ENCODE measurements around the gene KCNAB1.

Gene KCNAB1

DNA sequence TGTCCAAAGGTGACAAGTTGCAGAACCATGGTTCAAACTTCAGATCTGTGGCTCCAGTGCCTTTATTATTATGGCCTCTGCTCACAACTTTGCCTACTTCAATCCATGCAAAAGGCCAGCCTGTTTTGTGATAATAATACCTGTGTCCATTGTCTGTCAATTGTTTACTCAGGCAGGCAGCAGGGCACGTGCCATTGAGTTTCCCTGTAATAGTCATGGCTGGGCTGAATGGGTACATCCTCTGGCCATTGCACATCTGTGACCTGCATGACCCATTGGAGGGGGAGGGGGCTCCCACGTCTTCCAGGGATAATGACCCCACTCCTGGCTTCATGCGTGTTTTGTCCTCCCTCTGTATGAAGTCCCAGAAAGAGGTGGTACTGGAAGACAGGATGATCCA, 219.1 kb downstream of the KCNAB1 start:
- no peak for DNase-seq

DNA sequence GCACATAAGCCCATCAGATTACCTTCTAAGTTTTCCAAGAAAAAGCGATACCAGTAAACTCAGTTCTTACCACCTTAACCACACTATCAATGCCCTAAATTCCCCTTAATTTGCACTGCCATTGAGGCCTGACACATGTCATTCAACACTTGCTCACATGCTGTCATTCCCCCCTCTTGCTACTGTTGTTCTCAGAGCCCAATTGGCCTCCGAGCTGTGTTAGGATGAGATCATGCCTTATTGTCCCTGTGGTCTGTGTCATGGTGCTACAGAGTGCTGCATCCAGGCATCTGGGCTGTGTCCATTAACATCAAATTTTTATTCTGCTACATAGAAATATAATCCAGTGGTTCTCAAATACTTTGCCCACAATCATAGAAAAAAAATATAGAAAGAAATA, 221.0 kb downstream of the KCNAB1 start:
- no peak for DNase-seq

GRCh38 chr3:156341831-156342416, 221.5 kb downstream of the KCNAB1 start:
- peak; percentile 10 for DNase-seq

DNA sequence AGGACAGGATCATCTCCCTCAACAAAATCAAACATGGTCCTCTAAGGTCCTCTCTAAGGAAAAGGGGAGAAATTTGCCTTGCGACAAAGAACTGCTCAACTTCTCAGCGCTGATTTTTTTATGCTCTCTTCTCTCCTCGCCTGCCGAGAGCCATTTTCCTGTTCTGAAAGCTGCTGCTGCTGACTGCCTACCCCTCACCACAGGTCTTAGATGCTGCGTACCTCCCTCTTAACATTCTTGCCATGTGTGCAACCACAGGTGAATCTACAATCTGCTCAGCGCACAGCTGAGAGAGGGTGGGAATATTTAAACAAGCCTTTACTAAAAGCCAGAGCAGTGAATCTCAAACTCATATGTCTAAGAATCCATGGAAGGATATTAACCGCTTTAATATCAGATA, 223.8 kb downstream of the KCNAB1 start:
- no peak for DNase-seq

GRCh38 chr3:156349111-156349510, 228.7 kb downstream of the KCNAB1 start:
- DNase-seq: no peak

DNA sequence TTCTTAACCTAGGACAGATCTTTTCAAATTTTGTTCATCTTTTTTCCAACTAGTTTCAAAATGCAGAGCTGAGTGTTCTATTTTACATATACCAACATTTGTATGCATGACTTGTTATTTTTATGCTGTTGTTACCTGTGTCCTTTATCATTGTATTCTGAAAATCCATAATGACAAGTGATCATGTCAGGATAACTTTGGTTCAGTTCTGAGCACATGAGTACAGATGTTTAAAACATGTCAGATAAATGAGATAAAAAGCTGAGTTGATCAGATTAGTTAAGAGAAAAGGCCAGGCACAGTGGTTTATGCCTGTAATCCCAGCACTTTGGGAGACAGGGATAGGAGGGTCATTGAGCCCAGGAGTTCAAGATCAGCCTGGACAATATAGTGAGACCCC, 229.6 kb downstream of the KCNAB1 start:
- DNase-seq: no peak

DNA sequence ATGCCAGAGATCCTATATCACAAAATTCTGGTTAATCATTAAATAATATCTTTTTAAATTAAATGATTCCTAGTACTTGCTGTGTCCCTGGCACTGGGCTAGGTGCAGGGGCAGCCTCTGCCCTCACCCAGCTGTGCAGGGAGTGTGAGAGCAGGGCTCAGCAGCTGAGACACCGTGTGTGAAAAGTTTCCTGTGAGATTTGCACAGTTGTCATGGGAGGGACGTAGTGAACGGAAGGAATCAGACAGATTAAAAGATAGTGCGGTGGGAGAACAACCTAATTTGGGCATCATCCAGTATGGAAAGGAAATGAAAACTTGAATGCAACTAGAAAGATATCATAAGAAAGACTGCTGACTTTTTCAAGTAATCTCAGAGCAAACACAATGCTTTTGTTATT, 230.4 kb downstream of the KCNAB1 start:
- DNase-seq: no peak

GRCh38 chr3:156351783-156352182, 231.4 kb downstream of the KCNAB1 start:
- no peak for DNase-seq

- no peak for DNase-seq
Observed at GRCh38 chr3:156352728-156353127, 232.3 kb downstream of the KCNAB1 start.

DNA sequence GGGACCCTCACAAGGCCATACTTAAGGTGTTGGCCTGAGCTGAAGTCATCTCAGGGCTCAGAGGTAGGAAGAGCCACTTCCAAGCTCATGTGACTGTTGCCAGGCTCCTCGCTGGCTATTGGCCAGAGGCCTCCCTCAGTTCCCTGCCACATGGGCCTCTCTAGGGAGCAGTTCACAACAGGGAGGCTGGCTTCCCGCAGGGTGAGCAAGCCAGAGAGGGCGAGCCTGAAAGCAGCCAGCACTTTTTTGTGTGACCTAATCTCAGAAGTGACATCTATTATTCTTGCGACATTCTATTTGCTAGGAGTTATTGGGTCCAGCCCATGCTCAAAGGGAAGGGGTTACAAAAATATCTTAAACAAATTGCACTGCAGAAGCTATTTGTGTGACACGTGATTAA, 233.2 kb downstream of the KCNAB1 start:
- DNase-seq: no peak

DNA sequence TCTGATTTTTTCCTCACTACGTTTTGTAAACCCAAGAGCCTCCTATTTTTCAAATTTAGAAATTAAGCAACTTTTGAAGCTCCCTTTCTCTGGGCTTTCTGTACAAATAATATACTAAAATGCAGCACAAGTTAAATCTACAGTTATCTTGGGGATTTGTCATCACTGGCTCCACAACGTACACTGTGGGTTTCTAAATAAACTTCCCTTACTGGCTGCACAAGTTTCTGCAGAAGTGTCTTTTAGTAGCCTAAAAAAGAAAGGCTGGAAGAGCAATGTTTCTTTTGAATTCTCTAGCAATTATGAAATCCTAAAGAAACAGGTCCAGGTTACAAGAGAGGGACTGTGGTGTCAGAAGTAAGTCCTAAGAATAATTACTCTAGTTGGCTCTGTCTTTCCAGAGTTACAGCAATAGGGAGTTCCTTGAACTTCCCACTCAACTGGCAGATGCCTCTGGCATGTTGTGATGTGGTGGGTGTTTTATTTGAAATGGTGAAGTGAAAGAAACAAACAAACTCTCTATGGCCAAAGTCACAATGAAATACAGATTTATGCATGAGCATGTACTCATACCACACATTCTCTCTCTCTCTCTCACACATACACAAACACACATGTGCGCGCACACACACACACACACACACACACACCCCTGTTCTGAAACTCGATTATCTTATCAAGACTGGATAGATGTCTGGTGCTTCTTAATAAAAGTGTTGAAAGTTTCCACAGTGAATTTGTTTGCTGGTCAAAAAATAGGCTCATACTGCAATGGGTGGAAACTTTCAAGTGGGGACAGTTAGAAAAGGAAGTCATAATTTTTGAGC, 236.4 kb downstream of the KCNAB1 start:
- DNase-seq: no peak

- DNase-seq: no peak
Observed at GRCh38 chr3:156358232-156358631, 237.9 kb downstream of the KCNAB1 start.

- DNase-seq: no peak
Observed at GRCh38 chr3:156359368-156359767, 239.0 kb downstream of the KCNAB1 start.

GRCh38 chr3:156360083-156360482, 239.7 kb downstream of the KCNAB1 start:
- DNase-seq: no peak

GRCh38 chr3:156360963-156361362, 240.6 kb downstream of the KCNAB1 start:
- no peak for DNase-seq

DNA sequence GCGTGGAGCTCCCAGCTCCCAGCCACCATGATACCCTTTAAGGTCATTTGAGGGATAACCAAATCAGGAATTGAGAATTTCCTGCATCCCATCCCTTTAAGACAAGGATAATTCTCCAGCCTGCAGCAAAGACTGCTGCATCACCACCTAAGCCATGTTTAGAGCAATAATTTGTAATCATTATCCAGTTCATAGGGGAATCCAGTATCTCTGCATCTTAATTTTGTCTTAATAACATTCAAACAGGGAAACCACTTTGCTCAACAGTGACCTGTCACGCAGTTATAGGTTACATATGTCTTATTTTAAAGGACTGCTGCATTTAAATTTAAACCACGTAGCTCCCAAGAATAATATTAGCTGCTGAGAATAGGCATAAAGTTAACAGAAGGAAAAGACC, 246.2 kb downstream of the KCNAB1 start:
- DNase-seq: no peak

DNA sequence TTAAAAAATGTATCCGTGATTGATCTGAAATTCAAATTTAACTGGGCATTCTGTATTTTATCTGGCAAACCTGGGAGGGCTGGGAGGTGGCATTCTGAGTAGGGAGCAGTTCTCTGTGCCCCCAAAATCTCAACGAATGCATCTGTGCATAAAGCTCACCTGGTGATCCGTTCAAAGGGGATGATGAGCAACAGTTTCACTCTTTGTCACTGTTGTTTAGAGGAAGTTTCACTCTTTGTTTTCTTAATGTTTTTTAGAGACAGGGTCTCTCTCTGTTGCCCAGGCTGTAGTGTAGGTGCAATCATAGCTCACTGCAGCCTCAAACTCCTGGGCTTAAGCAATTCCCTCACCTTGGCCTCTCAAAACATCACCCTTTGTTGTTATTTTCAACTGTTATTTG, 247.8 kb downstream of the KCNAB1 start:
- DNase-seq: no peak

DNA sequence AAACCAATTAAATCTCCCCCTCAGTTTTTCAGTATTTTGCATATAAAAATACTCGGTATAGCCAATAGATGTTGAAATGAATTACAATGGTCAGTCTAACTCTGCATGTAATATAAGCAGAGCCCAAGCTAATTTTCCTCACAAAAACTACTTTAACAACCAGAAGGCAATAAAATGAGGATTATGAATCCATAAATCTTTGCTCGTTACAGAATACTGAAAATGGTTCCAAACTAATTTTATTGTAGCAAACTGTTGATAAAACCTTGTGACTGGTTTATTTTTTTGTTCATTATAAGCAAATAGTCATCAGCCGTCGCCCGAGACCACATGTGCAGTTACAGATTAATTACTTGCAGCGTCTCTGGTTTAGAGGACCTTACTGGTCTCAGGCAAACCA, 251.3 kb downstream of the KCNAB1 start:
- no peak for DNase-seq

DNA sequence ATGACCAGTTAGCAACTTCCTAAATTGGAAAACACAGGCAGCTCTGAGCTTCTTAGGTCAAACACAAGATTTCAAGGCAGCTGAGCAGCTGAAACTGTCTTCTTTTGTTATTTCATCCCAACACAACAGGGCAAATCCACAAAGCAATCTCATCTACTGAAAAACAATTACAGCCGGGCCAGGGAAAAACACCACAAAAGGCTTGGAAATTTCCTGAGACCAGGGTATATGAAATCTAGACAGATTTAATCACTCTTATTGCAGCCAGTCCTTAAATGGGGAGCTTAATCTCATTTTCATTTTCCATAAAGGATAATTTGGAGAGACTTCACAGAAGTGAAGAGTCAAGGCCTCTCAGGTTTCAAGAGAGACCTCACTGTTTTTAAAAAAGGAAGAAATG, 252.7 kb downstream of the KCNAB1 start:
- DNase-seq: no peak

- DNase-seq: no peak
Observed at GRCh38 chr3:156373654-156374053, 253.3 kb downstream of the KCNAB1 start.

DNA sequence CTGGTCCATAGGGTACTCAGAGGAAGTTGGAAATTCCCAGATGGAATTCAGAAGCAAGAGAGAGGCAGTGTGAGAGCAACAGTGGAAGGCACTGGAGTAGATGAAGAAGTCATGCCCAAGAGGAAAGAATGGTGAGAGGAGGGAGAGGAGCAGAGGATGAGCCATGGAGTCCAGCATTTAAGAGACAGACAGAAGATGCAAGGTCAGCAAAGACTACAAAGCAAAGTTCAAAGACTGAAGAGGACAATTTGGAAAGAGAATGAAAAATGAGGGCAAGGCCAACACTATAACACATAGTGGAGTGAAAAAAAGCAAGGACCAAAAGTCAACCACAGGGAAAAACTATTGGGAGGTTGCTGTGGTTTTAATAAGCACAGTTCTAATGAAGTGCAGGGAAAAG, 255.8 kb downstream of the KCNAB1 start:
- no peak for DNase-seq

- no peak for DNase-seq
Observed at GRCh38 chr3:156377266-156377665, 256.9 kb downstream of the KCNAB1 start.

DNA sequence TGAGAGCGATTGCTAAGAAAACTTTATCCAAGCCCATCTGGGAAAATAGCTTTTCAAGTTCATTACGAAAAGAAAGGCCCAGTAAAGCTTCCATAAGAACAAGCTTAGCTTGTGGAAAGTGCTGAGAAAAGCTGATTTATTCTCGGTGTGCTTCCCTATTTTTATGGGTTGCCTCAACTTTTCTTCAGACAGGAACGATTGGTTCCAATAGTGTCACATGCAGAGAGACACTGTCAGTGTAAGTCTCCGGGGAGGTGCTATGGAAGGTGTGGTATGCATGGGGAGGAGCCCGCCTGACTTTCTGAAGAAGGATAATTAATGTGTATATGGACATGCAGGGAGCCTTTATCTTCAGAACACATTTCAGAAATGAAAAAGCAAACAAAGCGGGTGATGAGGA, 257.3 kb downstream of the KCNAB1 start:
- no peak for DNase-seq

- no peak for DNase-seq
Observed at GRCh38 chr3:156378871-156379270, 258.5 kb downstream of the KCNAB1 start.

- DNase-seq: no peak
Observed at GRCh38 chr3:156379327-156379726, 258.9 kb downstream of the KCNAB1 start.
